Duodenal mucosa (tissue), 2 donors: ENCODE measurements around the gene WHRN.

ENCODE experiments used
- H3K27ac ChIP-seq: one replicate; pipeline ENCODE4 v1.7.0; 2013; ENCODE audit warnings: low read depth, low read length
- H3K27me3 ChIP-seq, 2 donors: one replicate each; pipeline ENCODE4 v1.7.0; 2013; ENCODE audit warnings: low read length in 2 of 2, control low read depth in 1 of 2; ENCODE audit not compliant: insufficient read depth in 2 of 2, control insufficient read depth in 1 of 2
- H3K36me3 ChIP-seq, 2 donors: one replicate each; pipeline ENCODE4 v1.7.0; 2013; ENCODE audit warnings: low read length in 2 of 2, control low read depth in 1 of 2; ENCODE audit not compliant: insufficient read depth in 2 of 2, control insufficient read depth in 1 of 2
- H3K4me1 ChIP-seq, 2 donors: one replicate each; pipeline ENCODE4 v1.7.0; 2013; ENCODE audit warnings: low read length in 2 of 2, control low read depth in 1 of 2; ENCODE audit not compliant: insufficient read depth in 2 of 2, control insufficient read depth in 1 of 2
- H3K4me3 ChIP-seq, 2 donors: one replicate each; pipeline ENCODE4 v1.7.0; 2013; ENCODE audit warnings: low read length in 2 of 2, low read depth in 1 of 2
- H3K9ac ChIP-seq, 2 donors: one replicate each; pipeline ENCODE4 v1.7.0; 2013; ENCODE audit warnings: low read length in 2 of 2, low read depth in 1 of 2
- H3K9me3 ChIP-seq, 2 donors: one replicate each; pipeline ENCODE4 v1.7.0; 2013; ENCODE audit warnings: low read length in 2 of 2, control low read depth in 1 of 2; ENCODE audit not compliant: control insufficient read depth in 1 of 2

WHRN gene

DNA sequence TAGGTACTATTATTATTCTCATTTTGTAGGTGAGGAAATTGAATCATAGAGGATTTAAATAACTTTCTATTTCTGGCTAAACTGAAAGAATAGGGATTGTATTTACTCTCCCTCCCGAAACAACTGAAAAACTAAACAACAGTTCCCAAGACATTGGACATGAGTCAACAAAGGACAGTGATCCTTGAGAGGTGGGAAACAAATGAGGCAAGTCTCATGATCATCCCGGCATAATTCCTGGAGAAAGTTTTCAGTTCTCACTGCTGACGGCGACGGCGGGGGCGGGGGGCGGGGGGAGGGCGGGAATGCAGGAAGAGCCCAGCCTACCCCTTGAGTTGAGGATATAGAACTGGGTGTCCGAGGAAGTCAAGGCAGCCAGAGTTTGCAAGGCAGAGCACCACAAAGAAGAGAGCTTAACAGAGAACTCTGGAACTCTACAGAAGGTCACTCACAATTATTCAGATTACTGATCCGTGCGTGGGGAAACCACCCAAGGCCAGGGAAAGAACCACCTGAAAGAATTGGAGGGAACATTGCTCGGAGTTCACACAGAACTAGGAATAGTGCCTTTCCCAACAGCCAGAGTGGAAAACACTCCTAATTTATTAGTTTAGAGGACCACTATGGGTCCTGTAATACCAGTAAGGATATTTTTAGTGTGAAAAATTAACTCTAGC is 27.4 kb upstream of the WHRN start:
- H3K27me3 ChIP-seq: no peaks in the 10 kb centered on the region
- no peaks in the 10 kb centered on the region for H3K4me1 ChIP-seq
- H3K27ac ChIP-seq: no peak overlapping the region
- no peaks in the 10 kb centered on the region for H3K9me3 ChIP-seq
- H3K9ac ChIP-seq: no peak overlapping the region
- no peak overlapping the region for H3K4me3 ChIP-seq
- H3K36me3 ChIP-seq: no peaks in the 10 kb centered on the region

DNA sequence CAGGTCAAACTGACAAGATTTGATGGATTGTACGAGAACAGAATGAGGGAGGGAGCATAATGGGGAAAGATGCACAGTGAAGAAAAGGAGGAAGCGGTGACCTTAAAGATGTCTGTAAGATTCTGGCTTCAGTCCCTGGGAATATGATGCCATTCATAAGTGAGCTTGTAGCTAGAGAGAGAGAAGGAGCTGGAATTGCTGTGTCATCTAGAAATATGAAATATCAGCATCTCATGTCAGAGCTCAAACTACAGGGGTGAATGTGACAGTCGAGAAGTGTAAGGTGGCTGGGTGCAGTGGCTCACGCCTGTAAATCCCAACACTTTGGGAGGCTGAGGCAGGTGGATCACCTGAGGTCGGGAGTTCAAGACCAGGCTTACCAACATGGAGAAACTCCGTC is 24.0 kb upstream of the WHRN start:
- H3K9me3 ChIP-seq: no peaks in the 10 kb centered on the region
- H3K9ac ChIP-seq: no peak overlapping the region
- no peak overlapping the region for H3K4me3 ChIP-seq
- H3K27ac ChIP-seq: no peak overlapping the region
- no peaks in the 10 kb centered on the region for H3K36me3 ChIP-seq
- H3K27me3 ChIP-seq: peaks cover 0 to 4% of the 10 kb centered on the region in 2 donors
- H3K4me1 ChIP-seq: peaks cover 0 to 4% of the 10 kb centered on the region in 2 donors

DNA sequence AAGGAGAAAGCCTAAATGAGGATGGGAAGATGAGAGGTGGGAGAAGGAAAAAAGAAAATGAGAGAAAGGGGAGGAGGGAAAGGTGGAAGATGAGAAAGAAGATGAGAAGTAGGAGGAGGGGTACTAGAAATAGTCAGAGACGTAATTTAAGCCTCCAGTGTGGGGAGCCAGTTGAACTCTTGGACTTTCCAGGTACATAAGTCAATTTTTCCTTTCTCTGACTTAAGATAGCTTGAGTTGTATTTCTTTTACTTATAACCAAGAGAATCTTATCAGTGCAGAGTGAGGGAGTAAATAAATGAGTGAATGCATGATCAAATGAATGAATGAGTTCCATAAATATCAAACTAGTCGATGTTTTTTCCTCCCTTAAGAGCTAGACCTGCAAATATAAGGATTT is 21.5 kb upstream of the WHRN start:
- Histone ChIP-seq H3K4me1 (peaks cover 0 to 7% of the 10 kb centered on the region in 2 donors), H3K4me3 (no peak overlapping the region), H3K9me3 (no peaks in the 10 kb centered on the region), H3K9ac (no peak overlapping the region), H3K36me3 (no peaks in the 10 kb centered on the region), H3K27ac (no peak overlapping the region), H3K27me3 (peaks cover 0 to 4% of the 10 kb centered on the region in 2 donors)

DNA sequence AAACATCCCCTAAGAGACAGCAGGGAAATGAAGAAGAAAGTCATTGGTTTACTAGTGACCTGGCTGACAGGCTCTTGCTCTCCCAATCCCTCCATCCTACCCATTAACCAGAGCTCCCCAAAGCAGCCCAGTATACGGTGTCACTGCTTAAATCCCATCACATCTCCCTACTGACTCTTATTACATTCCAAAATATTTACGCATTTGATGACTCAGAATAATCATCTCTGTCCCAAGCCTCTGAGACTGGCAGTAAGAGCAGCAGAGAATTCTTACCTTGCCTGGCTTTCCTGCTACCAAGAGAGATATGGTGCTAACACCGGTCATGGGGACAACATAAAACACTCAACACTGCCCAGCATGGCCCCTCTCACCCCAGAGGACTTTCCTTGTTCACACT is 20.2 kb upstream of the WHRN start:
- H3K4me3 ChIP-seq: no peak overlapping the region
- H3K9me3 ChIP-seq: no peaks in the 10 kb centered on the region
- H3K9ac ChIP-seq: no peak overlapping the region
- H3K36me3 ChIP-seq: no peaks in the 10 kb centered on the region
- no peak overlapping the region for H3K27ac ChIP-seq
- H3K4me1 ChIP-seq: peaks cover 0 to 7% of the 10 kb centered on the region in 2 donors
- peaks cover 0 to 4% of the 10 kb centered on the region in 2 donors for H3K27me3 ChIP-seq

DNA sequence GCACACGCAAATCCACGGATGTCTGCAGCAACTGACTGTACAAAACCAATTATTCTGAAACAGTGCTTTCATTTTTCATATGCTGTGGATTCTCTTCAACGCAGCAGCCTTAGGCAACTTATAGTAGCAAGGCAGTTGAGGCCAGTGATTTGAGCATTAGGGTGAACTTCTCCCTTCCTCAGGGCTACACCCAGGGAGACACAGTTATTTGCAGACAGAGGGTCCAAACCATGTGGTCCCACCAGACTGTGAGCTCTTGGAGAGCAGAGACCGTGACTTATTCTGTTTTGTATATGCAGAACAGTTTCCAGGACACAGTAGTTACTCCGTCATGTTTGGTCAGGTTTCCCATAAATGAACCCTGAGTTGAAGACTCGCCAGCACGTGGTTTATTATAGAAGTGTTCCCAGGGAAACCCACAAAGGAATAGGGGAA is 19.0 kb upstream of the WHRN start:
- peaks cover 0 to 7% of the 10 kb centered on the region in 2 donors for H3K4me1 ChIP-seq
- H3K36me3 ChIP-seq: no peaks in the 10 kb centered on the region
- H3K27ac ChIP-seq: no peak overlapping the region
- no peaks in the 10 kb centered on the region for H3K9me3 ChIP-seq
- peaks cover 0 to 4% of the 10 kb centered on the region in 2 donors for H3K27me3 ChIP-seq
- no peak overlapping the region for H3K4me3 ChIP-seq
- H3K9ac ChIP-seq: no peak overlapping the region

DNA sequence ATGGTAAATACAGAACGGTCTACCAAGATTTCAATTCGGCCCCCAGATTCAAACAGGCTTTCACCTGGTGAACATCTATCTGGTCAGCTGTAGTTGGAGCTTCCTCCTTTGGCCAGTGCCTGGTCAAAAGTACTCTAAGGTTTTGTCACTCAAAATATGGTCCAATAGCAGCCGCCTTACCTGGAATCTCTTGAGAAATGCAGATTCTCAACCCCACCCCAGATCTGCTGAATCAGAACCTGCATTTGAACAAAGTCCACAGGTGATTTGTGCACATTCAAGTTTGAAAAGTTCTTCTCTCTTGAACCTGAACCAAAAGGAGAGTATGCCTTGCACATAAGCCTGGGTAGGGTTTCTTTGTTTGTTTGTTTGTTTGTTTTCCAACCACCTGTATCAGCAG is 17.6 kb upstream of the WHRN start:
- Histone ChIP-seq H3K4me3 (no peak overlapping the region), H3K36me3 (no peaks in the 10 kb centered on the region), H3K27ac (no peak overlapping the region), H3K9me3 (no peaks in the 10 kb centered on the region), H3K27me3 (peaks cover 0 to 4% of the 10 kb centered on the region in 2 donors), H3K9ac (no peak overlapping the region), H3K4me1 (peaks cover 0 to 17% of the 10 kb centered on the region in 2 donors)

DNA sequence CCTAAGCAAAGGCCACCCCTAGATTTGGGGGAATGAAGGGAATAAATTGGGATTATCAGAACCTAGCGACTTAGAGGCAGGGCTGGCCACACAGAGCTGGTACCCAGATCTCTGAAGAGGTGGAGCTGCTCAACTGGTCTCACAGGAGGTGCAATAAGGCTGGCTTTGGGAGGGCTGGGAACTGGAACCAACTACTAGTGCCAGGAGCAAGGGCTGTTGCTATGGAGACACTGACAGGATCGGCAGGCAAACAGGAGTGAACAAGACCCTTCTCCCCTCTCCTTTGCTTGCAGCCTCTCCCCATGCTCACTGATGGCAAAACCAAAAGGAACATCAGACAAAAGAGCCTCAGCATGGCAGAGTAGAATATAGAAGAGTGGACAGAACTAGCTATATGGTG is 17.0 kb upstream of the WHRN start:
- H3K27ac ChIP-seq: no peak overlapping the region
- no peak overlapping the region for H3K9ac ChIP-seq
- no peak overlapping the region for H3K4me3 ChIP-seq
- peaks cover 0 to 17% of the 10 kb centered on the region in 2 donors for H3K4me1 ChIP-seq
- H3K27me3 ChIP-seq: peaks cover 0 to 4% of the 10 kb centered on the region in 2 donors
- no peaks in the 10 kb centered on the region for H3K9me3 ChIP-seq
- no peaks in the 10 kb centered on the region for H3K36me3 ChIP-seq

DNA sequence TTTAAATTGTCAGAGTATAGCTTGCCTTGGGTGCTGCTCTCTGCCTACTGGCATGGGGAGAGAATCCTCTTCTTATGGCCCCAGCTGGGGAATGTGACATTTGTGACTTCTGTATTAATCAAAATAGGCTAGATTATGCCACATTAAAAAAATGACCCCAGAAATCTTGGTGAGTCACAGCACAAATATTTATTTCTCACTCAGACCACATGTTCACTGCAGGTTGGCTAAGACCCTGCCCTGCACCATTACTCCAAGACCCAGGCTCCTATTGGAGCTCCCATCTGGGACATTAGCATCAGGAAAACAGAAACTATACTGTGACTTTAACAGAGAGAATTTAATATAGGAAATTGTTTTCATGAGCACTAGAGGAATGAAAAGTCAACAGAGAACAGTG is 16.6 kb upstream of the WHRN start:
- Histone ChIP-seq H3K36me3 (no peaks in the 10 kb centered on the region), H3K4me3 (no peak overlapping the region), H3K9ac (no peak overlapping the region), H3K4me1 (peaks cover 0 to 17% of the 10 kb centered on the region in 2 donors), H3K27ac (no peak overlapping the region), H3K27me3 (peaks cover 0 to 4% of the 10 kb centered on the region in 2 donors), H3K9me3 (no peaks in the 10 kb centered on the region)

DNA sequence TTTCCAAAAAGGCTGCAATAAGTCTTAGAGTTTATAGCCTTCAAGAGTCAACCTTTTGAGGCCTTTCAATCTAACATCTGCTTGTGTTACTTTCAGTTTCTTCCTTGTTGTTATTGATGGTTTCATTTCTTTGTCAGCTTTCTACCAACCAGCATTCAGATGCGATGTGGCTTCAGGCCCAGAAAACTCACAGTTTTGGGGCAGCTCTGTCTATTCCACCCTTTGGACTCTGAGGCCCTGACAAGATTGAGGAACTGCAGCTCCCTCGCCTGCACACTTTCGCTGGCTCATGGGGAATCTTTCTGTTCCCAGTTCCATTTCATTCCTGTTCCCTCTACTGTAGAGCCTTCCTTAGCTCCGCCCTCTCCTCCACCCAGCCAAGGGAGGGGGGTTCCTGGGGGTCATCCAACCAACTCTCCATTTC is 13.3 kb upstream of the WHRN start:
- no peak overlapping the region for H3K27ac ChIP-seq
- H3K4me3 ChIP-seq: no peak overlapping the region
- no peaks in the 10 kb centered on the region for H3K36me3 ChIP-seq
- H3K27me3 ChIP-seq: no peaks in the 10 kb centered on the region
- peaks cover 0 to 13% of the 10 kb centered on the region in 2 donors for H3K4me1 ChIP-seq
- H3K9me3 ChIP-seq: no peaks in the 10 kb centered on the region
- no peak overlapping the region for H3K9ac ChIP-seq

DNA sequence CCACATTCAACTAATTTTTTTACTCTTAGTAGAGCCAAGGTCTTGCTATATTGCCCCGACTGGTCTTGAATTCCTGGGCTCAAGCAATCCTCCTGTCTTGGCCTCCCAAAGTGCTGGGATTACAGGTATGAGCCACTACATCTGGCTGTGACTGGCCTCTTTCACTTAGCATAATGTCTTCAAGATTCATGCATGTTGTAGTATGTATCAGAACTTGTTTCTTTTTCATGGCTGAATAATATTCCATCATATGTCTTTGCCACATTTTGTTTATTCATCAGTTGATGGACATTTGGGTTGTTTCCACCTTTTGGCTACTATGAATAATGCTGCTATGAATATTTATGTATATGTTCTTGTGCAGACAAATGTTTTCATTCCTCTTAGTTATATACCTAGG is 12.8 kb upstream of the WHRN start:
- no peaks in the 10 kb centered on the region for H3K36me3 ChIP-seq
- H3K4me3 ChIP-seq: no peak overlapping the region
- H3K9me3 ChIP-seq: no peaks in the 10 kb centered on the region
- peaks cover 0 to 13% of the 10 kb centered on the region in 2 donors for H3K4me1 ChIP-seq
- H3K9ac ChIP-seq: no peak overlapping the region
- peaks cover 0 to under 1% of the 10 kb centered on the region in 2 donors for H3K27me3 ChIP-seq
- no peak overlapping the region for H3K27ac ChIP-seq
